Transverse colon (tissue), 4 donors: ENCODE results near the gene ANKRD44. TPM values are rescaled to one million over a fixed set of nuclear protein-coding genes. Genes with fewer than 3 reads are reported as not detected.

ENCODE experiments used
- DNase-seq: peaks from one replicate; pipeline ENCODE4 v3.0.0-alpha.2; 2019
- H3K27ac ChIP-seq, 4 donors: fragments of 200-600 bp; sonication (generic); 2 replicates each; pipeline ENCODE4 v1.5.1; 2016 to 2018; ENCODE audit warnings: inconsistent platforms in 4 of 4
- H3K27me3 ChIP-seq: fragments of 200-600 bp; sonication (generic); 2 replicates; pipeline ENCODE4 v1.5.1; 2017; ENCODE audit warnings: inconsistent platforms
- H3K36me3 ChIP-seq, 4 donors: fragments of 200-600 bp; sonication (generic); 2 replicates each; pipeline ENCODE4 v1.5.1; 2017 to 2019; ENCODE audit warnings: inconsistent platforms in 4 of 4
- H3K4me1 ChIP-seq, 4 donors: fragments of 200-600 bp; sonication (generic); 2 replicates each; pipeline ENCODE4 v1.5.1; 2017 to 2020; ENCODE audit warnings: inconsistent platforms in 4 of 4
- H3K4me3 ChIP-seq, 4 donors: fragments of 200-600 bp; sonication (generic); 1 replicate in 1 of 4; 2 replicates in 3 of 4; pipeline versions ENCODE4 v1.5.1 to v1.6.1; 2017 to 2019; ENCODE audit warnings: inconsistent platforms in 4 of 4
- H3K9me3 ChIP-seq, 2 donors: fragments of 200-600 bp; sonication (generic); 2 replicates each; pipeline ENCODE4 v1.5.1; 2017 to 2019; ENCODE audit warnings: inconsistent platforms in 2 of 2
- CTCF ChIP-seq, 5 experiments: fragments of 200-600 bp in 3 of 5; fragments of 450-650 bp in 2 of 5; sonication (generic) in 3 of 5; IDR thresholded peaks; 1 replicate in 2 of 5; 2 replicates in 3 of 5; pipeline ENCODE4 v1.5.1; 2016 to 2017; ENCODE audit warnings: antibody characterized with exemption in 5 of 5, inconsistent platforms in 3 of 5, mild to moderate bottlenecking in 2 of 5, moderate library complexity in 1 of 5
- EP300 ChIP-seq: sonication (generic); formaldehyde crosslinking; IDR thresholded peaks from one replicate; pipeline ENCODE4 v1.6.1; 2017; ENCODE audit warnings: antibody characterized with exemption, low read depth
- POLR2A ChIP-seq: fragments of 450-650 bp; IDR thresholded peaks from one replicate; pipeline ENCODE4 v1.6.1; 2016; ENCODE audit warnings: antibody characterized with exemption, mild to moderate bottlenecking, moderate library complexity
- POLR2AphosphoS5 ChIP-seq, 3 donors: sonication (generic); formaldehyde crosslinking; IDR thresholded peaks; one replicate each; pipeline ENCODE4 v1.6.1; 2016; ENCODE audit warnings: antibody characterized with exemption in 3 of 3
- WGBS, 2 donors: methylation state at CpG; one replicate each; pipeline ENCODE4 v1.1.5; 2018; ENCODE audit warnings: low coverage in 1 of 2; 5-methylcytosine and 5-hydroxymethylcytosine counted together
- in situ Hi-C, 4 donors: fragments of 200-750 bp; cut with MboI; loops; one replicate each; pipeline versions ENCODE4 v1.15.0 to v1.15.1; 2017; ENCODE audit warnings: low sequenced_read_pairs in 3 of 4, low pct_ligation_motif_present in 1 of 4, low pct_unique_long_range_greater_than_20kb in 1 of 4
- intact Hi-C: fragments of 100-400 bp; cut with DNase I; formaldehyde crosslinking; loops from one replicate; pipeline ENCODE4 v1.15.1; 2023; ENCODE audit warnings: low total_unique reads
- total RNA-seq, 4 donors: library from RNA; depleted of rRNA; stranded (reverse); fragments of >200 nt; gene quantifications; one replicate each; pipeline ENCODE4 v1.1.0, GENCODE V29; 2016

Gene ANKRD44
- total RNA-seq, 4 donors from 2014 or later: 13.9 to 46.8 (median 27.5) TPM

GRCh38 chr2:196959734-196960338 is 350.7 kb downstream of the ANKRD44 start:
- TF ChIP-seq POLR2AphosphoS5 (IDR thresholded peaks at IDR 0.05) (no peak), EP300 (no peak), CTCF (IDR thresholded peaks at IDR 0.05) (no peak), POLR2A (no peak)
- in situ Hi-C loops (no loop called here), intact Hi-C loops (no loop called here)
- H3K27ac ChIP-seq: no peak overlapping the region
- no peaks in the 10 kb centered on the region for H3K27me3 ChIP-seq
- no peak for DNase-seq
- no peak overlapping the region for H3K4me3 ChIP-seq
- H3K4me1 ChIP-seq: no peaks in the 10 kb centered on the region
- no peaks in the 10 kb centered on the region for H3K36me3 ChIP-seq
- WGBS, 2 donors: 50 to 73% methylated on average over 1 to 3 of the region's 3 CpGs
- H3K9me3 ChIP-seq: no peaks in the 10 kb centered on the region

- Histone ChIP-seq H3K4me1 (no peaks in the 10 kb centered on the region), H3K27ac (no peak overlapping the region), H3K9me3 (no peaks in the 10 kb centered on the region), H3K27me3 (no peaks in the 10 kb centered on the region), H3K36me3 (no peaks in the 10 kb centered on the region), H3K4me3 (no peak overlapping the region)
- no peak for DNase-seq
- intact Hi-C loops: no loop called here
- TF ChIP-seq EP300: no peak
- no peak for TF ChIP-seq POLR2AphosphoS5 (IDR thresholded peaks at IDR 0.05)
- no peak for TF ChIP-seq POLR2A
- no peak for TF ChIP-seq CTCF (IDR thresholded peaks at IDR 0.05)
- in situ Hi-C loops: no loop called here
- WGBS, 2 donors: 95% methylated on average over 2 of the region's 2 CpGs; no CpG with 5 or more reads in 1 of the 2 donors
Observed at GRCh38 chr2:196959281-196959680, 351.3 kb downstream of the ANKRD44 start.

GRCh38 chr2:196957881-196958525 is 352.6 kb downstream of the ANKRD44 start:
- Histone ChIP-seq H3K4me1 (no peaks in the 10 kb centered on the region), H3K4me3 (no peak overlapping the region), H3K36me3 (no peaks in the 10 kb centered on the region), H3K9me3 (no peaks in the 10 kb centered on the region), H3K27me3 (no peaks in the 10 kb centered on the region), H3K27ac (no peak overlapping the region)
- DNase-seq: no peak
- in situ Hi-C loops (no loop called here), intact Hi-C loops (no loop called here)
- WGBS, 2 donors: 75 to 93% methylated on average over 1 of the region's 1 CpG
- no peak for TF ChIP-seq EP300
- no peak for TF ChIP-seq POLR2AphosphoS5 (IDR thresholded peaks at IDR 0.05)
- TF ChIP-seq POLR2A: no peak
- no peak for TF ChIP-seq CTCF (IDR thresholded peaks at IDR 0.05)

- Histone ChIP-seq H3K27ac (no peak overlapping the region), H3K27me3 (no peaks in the 10 kb centered on the region), H3K4me3 (no peak overlapping the region), H3K36me3 (no peaks in the 10 kb centered on the region), H3K9me3 (no peaks in the 10 kb centered on the region), H3K4me1 (no peaks in the 10 kb centered on the region)
- in situ Hi-C loops: no loop called here
- no peak for DNase-seq
- TF ChIP-seq CTCF (IDR thresholded peaks at IDR 0.05): no peak
- TF ChIP-seq POLR2A: no peak
- TF ChIP-seq POLR2AphosphoS5 (IDR thresholded peaks at IDR 0.05): no peak
- TF ChIP-seq EP300: no peak
- intact Hi-C loops: no loop called here
- WGBS, 2 donors: 93 to 96% methylated on average over 3 to 5 of the region's 5 CpGs
Observed at GRCh38 chr2:196957442-196957841, 353.1 kb downstream of the ANKRD44 start.
